ENCODE data around the gene PDP2.

GRCh38 chr16:66936462-66936861, 56.1 kb downstream of the PDP2 start:
- TF ChIP-seq REST (IDR thresholded peaks at IDR 0.05; ENCODE audit: insufficient read depth in 1 of 2, low read depth in 2 of 2, low read length in 2 of 2) (no peak), TAF1 (IDR thresholded peaks at IDR 0.05; ENCODE audit: borderline replicate concordance, insufficient read depth, low read length) (no peak), POLR2AphosphoS5 (IDR thresholded peaks at IDR 0.05; ENCODE audit: low read depth, low read length) (no peak), SIN3A (IDR thresholded peaks at IDR 0.05; ENCODE audit: borderline replicate concordance, insufficient read depth, low read length) (no peak), FOXP2 (optimal IDR thresholded peaks at IDR 0.05; ENCODE audit: borderline replicate concordance, extremely low read depth, extremely low read length, insufficient read depth) (no peak)

Data from PFSK-1 (cell line).